Vagina (tissue), 2 donors: Measurements from ENCODE around the gene TIMP3. TPM values are rescaled to one million over a fixed set of nuclear protein-coding genes. Genes with fewer than 3 reads are reported as not detected.

ENCODE experiments used
- DNase-seq, 2 donors: peaks; one replicate each; pipeline ENCODE4 v3.0.0-alpha.2; 2017; ENCODE audit errors: extremely low spot score in 2 of 2
- H3K27ac ChIP-seq: fragments of 200-600 bp; sonication (generic); one replicate; pipeline ENCODE4 v1.5.1; 2019
- H3K27me3 ChIP-seq: fragments of 200-600 bp; sonication (generic); one replicate; pipeline ENCODE4 v1.5.1; 2019
- H3K36me3 ChIP-seq, 2 donors: fragments of 200-600 bp; sonication (generic); one replicate each; pipeline ENCODE4 v1.5.1; 2017 to 2019
- H3K4me1 ChIP-seq: fragments of 200-600 bp; sonication (generic); one replicate; pipeline ENCODE4 v1.5.1; 2019
- H3K4me3 ChIP-seq, 2 donors: fragments of 200-600 bp; sonication (generic); 1 replicate in 1 of 2; 2 replicates in 1 of 2; pipeline ENCODE4 v1.5.1; 2016 to 2019
- H3K9me3 ChIP-seq: fragments of 200-600 bp; sonication (generic); one replicate; pipeline ENCODE4 v1.5.1; 2019
- POLR2A ChIP-seq, 2 donors: fragments of 450-650 bp; IDR thresholded peaks; one replicate each; pipeline ENCODE4 v1.6.1; 2017; ENCODE audit warnings: antibody characterized with exemption in 2 of 2, mild to moderate bottlenecking in 2 of 2, moderate library complexity in 2 of 2
- POLR2AphosphoS5 ChIP-seq, 2 donors: sonication (generic); formaldehyde crosslinking; IDR thresholded peaks; one replicate each; pipeline ENCODE4 v1.9.0; 2017; ENCODE audit warnings: antibody characterized with exemption in 2 of 2, mild to moderate bottlenecking in 2 of 2, low read depth in 1 of 2; ENCODE audit not compliant: insufficient read depth in 1 of 2
- intact Hi-C: fragments of 100-400 bp; cut with DNase I; formaldehyde crosslinking; loops from one replicate; pipeline ENCODE4 v1.15.1; 2023
- total RNA-seq: library from RNA; depleted of rRNA; stranded (reverse); fragments of >200 nt; gene quantifications from one replicate; pipeline ENCODE4 v1.2.3, GENCODE V29; 2016
- TF ChIP-seq, protein P1 (sequence below), 3 experiments: fragments of 450-650 bp in 2 of 3; fragments of 200-600 bp in 1 of 3; sonication (generic) in 1 of 3; IDR thresholded peaks; one replicate each; pipeline ENCODE4 v1.5.1; 2017 to 2019; ENCODE audit warnings: antibody characterized with exemption in 3 of 3, mild to moderate bottlenecking in 2 of 3, moderate library complexity in 2 of 3

TIMP3 gene
- total RNA-seq, 1 donor from 2014 or later: 262 TPM

DNA sequence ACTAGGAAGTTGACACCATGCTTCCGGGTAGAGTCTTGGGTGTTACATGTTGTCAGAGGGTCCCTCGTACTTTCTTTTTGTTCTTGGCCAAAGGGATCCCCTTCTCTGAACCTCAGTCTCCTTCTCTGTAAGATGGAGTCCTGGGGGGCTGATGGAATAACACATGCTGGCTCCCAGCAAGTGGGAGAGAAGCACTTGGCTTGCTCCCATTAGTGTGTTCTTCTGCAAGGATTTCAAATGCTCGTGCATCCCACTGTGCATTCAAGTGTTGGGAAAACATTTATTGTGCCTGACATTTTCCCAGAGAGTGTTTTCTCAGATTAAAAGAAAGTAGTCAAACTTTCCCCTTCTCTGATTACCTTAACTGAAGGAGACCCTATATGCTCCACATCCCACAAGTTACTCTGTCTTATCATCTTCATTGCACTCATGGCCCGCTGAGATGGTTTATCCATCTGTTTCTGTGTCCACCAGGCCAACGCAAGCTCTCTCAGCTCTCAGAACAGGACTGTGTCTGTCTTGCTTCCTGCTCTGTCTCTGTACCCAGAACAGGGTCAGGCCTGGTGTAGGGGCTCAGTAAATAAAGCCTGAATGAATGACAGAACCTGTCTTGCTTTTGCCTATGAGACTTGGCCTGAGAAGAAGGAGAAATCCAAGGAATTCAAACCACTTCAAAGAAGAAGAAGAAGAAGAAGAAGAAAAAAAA is 16.0 kb upstream of the TIMP3 start:
- TF ChIP-seq POLR2AphosphoS5 (IDR thresholded peaks at IDR 0.05; ENCODE audit: insufficient read depth in 1 of 2, low read depth in 1 of 2): no peak
- TF ChIP-seq, protein P1, sequence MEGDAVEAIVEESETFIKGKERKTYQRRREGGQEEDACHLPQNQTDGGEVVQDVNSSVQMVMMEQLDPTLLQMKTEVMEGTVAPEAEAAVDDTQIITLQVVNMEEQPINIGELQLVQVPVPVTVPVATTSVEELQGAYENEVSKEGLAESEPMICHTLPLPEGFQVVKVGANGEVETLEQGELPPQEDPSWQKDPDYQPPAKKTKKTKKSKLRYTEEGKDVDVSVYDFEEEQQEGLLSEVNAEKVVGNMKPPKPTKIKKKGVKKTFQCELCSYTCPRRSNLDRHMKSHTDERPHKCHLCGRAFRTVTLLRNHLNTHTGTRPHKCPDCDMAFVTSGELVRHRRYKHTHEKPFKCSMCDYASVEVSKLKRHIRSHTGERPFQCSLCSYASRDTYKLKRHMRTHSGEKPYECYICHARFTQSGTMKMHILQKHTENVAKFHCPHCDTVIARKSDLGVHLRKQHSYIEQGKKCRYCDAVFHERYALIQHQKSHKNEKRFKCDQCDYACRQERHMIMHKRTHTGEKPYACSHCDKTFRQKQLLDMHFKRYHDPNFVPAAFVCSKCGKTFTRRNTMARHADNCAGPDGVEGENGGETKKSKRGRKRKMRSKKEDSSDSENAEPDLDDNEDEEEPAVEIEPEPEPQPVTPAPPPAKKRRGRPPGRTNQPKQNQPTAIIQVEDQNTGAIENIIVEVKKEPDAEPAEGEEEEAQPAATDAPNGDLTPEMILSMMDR (IDR thresholded peaks at IDR 0.05): no peak
- no peak for TF ChIP-seq POLR2A (IDR thresholded peaks at IDR 0.05)
- Histone ChIP-seq H3K9me3 (no peaks in the 10 kb centered on the region), H3K4me3 (no peak overlapping the region), H3K27ac (no peak overlapping the region), H3K4me1 (peaks cover 9% of the 10 kb centered on the region), H3K27me3 (no peaks in the 10 kb centered on the region), H3K36me3 (no peaks in the 10 kb centered on the region)
- no peak for DNase-seq
- intact Hi-C loops: no loop called here

DNA sequence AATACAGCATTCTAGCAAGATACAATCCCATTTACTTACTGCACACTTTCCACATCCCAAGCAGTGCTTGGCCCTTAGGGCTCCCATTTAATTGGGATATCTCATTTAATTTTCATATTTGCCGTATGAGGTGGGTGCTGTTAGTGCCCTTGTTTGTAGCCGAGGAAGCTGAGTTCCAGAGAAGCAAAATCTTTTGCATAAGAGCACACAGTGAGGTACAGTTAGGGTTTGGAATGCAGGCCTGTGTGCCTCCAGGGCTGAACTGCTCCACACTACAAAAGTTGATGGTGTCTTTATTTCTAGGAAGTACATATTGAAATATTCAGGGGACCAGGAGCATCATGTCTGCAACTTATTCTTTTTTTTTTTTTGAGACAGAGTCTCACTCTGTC is 15.5 kb upstream of the TIMP3 start:
- H3K27me3 ChIP-seq: no peaks in the 10 kb centered on the region
- intact Hi-C loops: no loop called here
- no peaks in the 10 kb centered on the region for H3K36me3 ChIP-seq
- H3K4me3 ChIP-seq: no peak overlapping the region
- no peak for DNase-seq
- H3K9me3 ChIP-seq: no peaks in the 10 kb centered on the region
- no peak for TF ChIP-seq POLR2A (IDR thresholded peaks at IDR 0.05)
- no peak for TF ChIP-seq POLR2AphosphoS5 (IDR thresholded peaks at IDR 0.05; ENCODE audit: insufficient read depth in 1 of 2, low read depth in 1 of 2)
- TF ChIP-seq, protein P1 (IDR thresholded peaks at IDR 0.05): no peak
- H3K4me1 ChIP-seq: peaks cover 6% of the 10 kb centered on the region
- no peak overlapping the region for H3K27ac ChIP-seq

DNA sequence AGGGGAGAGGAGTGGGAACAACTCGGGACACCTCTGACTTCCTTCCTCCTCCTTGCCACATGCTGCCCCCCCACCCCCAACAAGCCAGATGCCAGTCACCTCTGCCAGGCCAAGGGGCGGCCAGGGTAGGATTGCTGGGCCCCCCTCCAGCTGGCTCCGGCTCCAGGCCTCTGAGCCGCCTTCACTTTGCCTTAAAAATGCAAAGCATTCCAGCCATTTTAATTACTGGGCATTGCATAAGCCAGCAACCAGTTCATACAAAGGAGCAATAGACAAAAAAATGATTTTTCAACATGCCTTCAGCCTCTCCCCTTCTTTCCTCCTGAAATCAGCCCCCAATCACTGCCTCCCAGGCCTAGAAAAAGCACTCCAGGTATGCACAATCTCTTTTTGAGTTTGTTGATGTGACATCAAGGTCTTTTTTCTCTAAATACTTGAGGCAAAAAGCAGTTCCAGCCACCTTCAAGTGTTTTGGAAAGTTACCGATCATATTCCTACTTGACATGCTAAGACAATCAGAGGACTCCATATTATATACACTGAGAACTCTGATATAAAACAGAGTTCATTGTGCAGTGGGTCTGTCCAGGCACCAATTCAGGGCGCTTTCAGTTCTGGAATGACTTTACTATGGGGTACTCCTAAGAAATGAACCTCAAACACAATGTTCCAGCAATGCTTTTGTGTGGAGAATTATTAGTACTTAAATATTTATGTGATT is 12.4 kb upstream of the TIMP3 start:
- intact Hi-C loops: no loop called here
- Histone ChIP-seq H3K27me3 (no peaks in the 10 kb centered on the region), H3K36me3 (no peaks in the 10 kb centered on the region), H3K9me3 (no peaks in the 10 kb centered on the region), H3K4me1 (peaks cover 6% of the 10 kb centered on the region), H3K27ac (peak overlapping the region; percentile 40), H3K4me3 (no peak overlapping the region)
- TF ChIP-seq, protein P1 (IDR thresholded peaks at IDR 0.05): no peak
- TF ChIP-seq POLR2A (IDR thresholded peaks at IDR 0.05) (no peak), POLR2AphosphoS5 (IDR thresholded peaks at IDR 0.05; ENCODE audit: insufficient read depth in 1 of 2, low read depth in 1 of 2) (no peak)
- DNase-seq: no peak

DNA sequence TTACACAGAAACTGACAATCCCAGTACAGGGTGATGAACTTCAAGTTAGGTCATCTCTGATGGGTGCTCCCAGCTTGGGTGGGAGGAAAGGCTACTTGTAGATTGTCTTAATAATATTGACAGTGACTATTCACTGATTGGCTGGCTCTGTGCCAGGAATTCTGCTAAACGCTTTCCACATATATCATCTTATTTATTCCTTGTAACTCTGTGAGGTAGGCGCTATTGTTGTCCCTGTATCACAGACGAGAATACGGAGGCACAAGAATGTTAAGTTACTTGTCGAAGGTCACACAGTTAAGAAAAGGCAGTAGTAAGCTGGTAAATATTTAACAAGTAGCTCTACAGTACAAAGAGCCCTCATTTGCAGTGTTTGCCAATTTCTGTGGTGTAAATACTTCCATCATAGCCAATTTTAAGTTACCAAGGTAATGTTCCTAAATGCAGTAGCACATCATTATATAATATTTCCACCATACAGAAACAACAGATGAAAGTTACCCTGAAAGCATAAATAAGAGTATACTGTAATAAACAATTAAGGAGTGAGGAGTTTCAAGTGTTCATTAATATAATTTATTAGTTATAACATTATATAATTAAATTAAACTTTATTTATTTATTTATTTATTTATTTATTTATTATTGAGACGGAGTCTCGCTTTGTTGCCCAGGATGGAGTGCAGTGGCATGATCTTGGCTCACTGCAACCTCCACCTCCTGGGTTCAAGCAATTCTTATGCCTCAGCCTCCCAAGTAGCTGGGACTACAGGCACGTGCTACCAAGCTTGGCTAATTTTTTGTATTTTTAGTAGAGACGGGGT is 11.5 kb upstream of the TIMP3 start:
- peak overlapping the region; percentile 40 for H3K27ac ChIP-seq
- intact Hi-C loops: loop anchor here (10.0 kb wide), 1 partner anchor 135 kb away; no protein-coding TSS in a partner anchor
- peaks cover 6% of the 10 kb centered on the region for H3K4me1 ChIP-seq
- H3K4me3 ChIP-seq: no peak overlapping the region
- no peaks in the 10 kb centered on the region for H3K36me3 ChIP-seq
- TF ChIP-seq POLR2A (IDR thresholded peaks at IDR 0.05) (no peak), POLR2AphosphoS5 (IDR thresholded peaks at IDR 0.05; ENCODE audit: insufficient read depth in 1 of 2, low read depth in 1 of 2) (no peak)
- TF ChIP-seq, protein P1 (IDR thresholded peaks at IDR 0.05): no peak
- no peaks in the 10 kb centered on the region for H3K27me3 ChIP-seq
- no peak for DNase-seq
- no peaks in the 10 kb centered on the region for H3K9me3 ChIP-seq
